Neuronal stem cell (in vitro differentiated cells): ENCODE measurements around the gene THOC6.
"Not testable (repeated sequence)": the region's sequence is repeated elsewhere in the genome, so short reads cannot be mapped to it uniquely, and the experiment has no call there.

Experiments used
- DNase-seq: peaks from one replicate; pipeline ENCODE4 v3.0.0-alpha.2; 2013; ENCODE audit warnings: low spot score
- H2AFZ ChIP-seq: one replicate; pipeline ENCODE4 v1.6.1; 2013; ENCODE audit warnings: mild to moderate bottlenecking, low read length, inconsistent platforms
- H2AK5ac ChIP-seq: 2 replicates; pipeline ENCODE4 v1.6.1; 2013; ENCODE audit warnings: low read depth, mild to moderate bottlenecking, inconsistent platforms, low read length, moderate library complexity, mixed read lengths
- H2BK120ac ChIP-seq: 2 replicates; pipeline ENCODE4 v1.6.1; 2013; ENCODE audit warnings: low read depth, mild to moderate bottlenecking, inconsistent platforms, low read length, moderate library complexity, mixed read lengths
- H2BK12ac ChIP-seq: one replicate; pipeline ENCODE4 v1.6.1; 2013; ENCODE audit warnings: low read length, inconsistent platforms
- H2BK15ac ChIP-seq: 2 replicates; pipeline ENCODE4 v1.6.1; 2013; ENCODE audit warnings: mild to moderate bottlenecking, low read length, inconsistent platforms, mixed read lengths
- H2BK5ac ChIP-seq: one replicate; pipeline ENCODE4 v1.6.1; 2013; ENCODE audit warnings: inconsistent platforms, mild to moderate bottlenecking, low read length, moderate library complexity
- H3K14ac ChIP-seq: one replicate; pipeline ENCODE4 v1.6.1; 2013; ENCODE audit warnings: low read length, inconsistent platforms
- H3K18ac ChIP-seq: 2 replicates; pipeline ENCODE4 v1.6.1; 2013; ENCODE audit warnings: low read length, inconsistent platforms
- H3K23ac ChIP-seq: 2 replicates; pipeline ENCODE4 v1.6.1; 2013; ENCODE audit warnings: low read depth, mild to moderate bottlenecking, mixed read lengths, low read length, inconsistent platforms; ENCODE audit not compliant: poor library complexity
- H3K27ac ChIP-seq: replicated peaks from 3 replicates; pipeline ENCODE4 v1.5.1; 2013; ENCODE audit warnings: low read length, inconsistent platforms
- H3K27me3 ChIP-seq, 3 experiments: 2 replicates each; pipeline ENCODE4 v1.6.1; 2013; ENCODE audit warnings: low read length in 3 of 3, mild to moderate bottlenecking in 2 of 3, inconsistent platforms in 1 of 3, low read depth in 1 of 3, mixed read lengths in 1 of 3, moderate library complexity in 1 of 3; ENCODE audit not compliant: control insufficient read depth in 3 of 3, insufficient read depth in 3 of 3
- H3K36me3 ChIP-seq, 2 donors: replicated peaks in 1 of 2; 2 replicates each; pipeline ENCODE4 v1.6.1; 2013; ENCODE audit warnings: low read length in 2 of 2; ENCODE audit not compliant: control insufficient read depth in 2 of 2, insufficient read depth in 2 of 2
- H3K4ac ChIP-seq: 2 replicates; pipeline ENCODE4 v1.6.1; 2013; ENCODE audit warnings: inconsistent platforms, mild to moderate bottlenecking, low read length, moderate library complexity
- H3K4me1 ChIP-seq, 2 donors: 1 replicate in 1 of 2; 2 replicates in 1 of 2; pipeline ENCODE4 v1.6.1; 2013; ENCODE audit warnings: low read length in 2 of 2, low read depth in 1 of 2; ENCODE audit not compliant: control insufficient read depth in 2 of 2, insufficient read depth in 1 of 2
- H3K4me2 ChIP-seq: one replicate; pipeline ENCODE4 v1.6.1; 2013; ENCODE audit warnings: mild to moderate bottlenecking, low read length, inconsistent platforms; ENCODE audit not compliant: insufficient read depth, poor library complexity, severe bottlenecking
- H3K4me3 ChIP-seq, 2 donors: 2 replicates each; pipeline ENCODE4 v1.5.1; 2013; ENCODE audit warnings: low read length in 2 of 2, mild to moderate bottlenecking in 2 of 2, inconsistent platforms in 1 of 2, moderate library complexity in 1 of 2
- H3K79me1 ChIP-seq: one replicate; pipeline ENCODE4 v1.6.1; 2013; ENCODE audit warnings: low read depth, mild to moderate bottlenecking, inconsistent platforms, low read length, moderate library complexity
- H3K9ac ChIP-seq: one replicate; pipeline ENCODE4 v1.6.1; 2013; ENCODE audit warnings: mild to moderate bottlenecking, low read depth, low read length, inconsistent platforms; ENCODE audit not compliant: poor library complexity
- H3K9me3 ChIP-seq, 2 donors: replicated peaks in 1 of 2; 2 replicates each; pipeline versions ENCODE3 to v1.6.1; 2013; ENCODE audit warnings: low read length in 2 of 2, mild to moderate bottlenecking in 2 of 2, inconsistent platforms in 1 of 2, low read depth in 1 of 2, mixed read lengths in 1 of 2, moderate library complexity in 1 of 2; ENCODE audit not compliant: control insufficient read depth in 2 of 2, insufficient read depth in 1 of 2
- H4K8ac ChIP-seq: one replicate; pipeline ENCODE4 v1.6.1; 2013; ENCODE audit warnings: low read depth, mild to moderate bottlenecking, inconsistent platforms, low read length, moderate library complexity
- H4K91ac ChIP-seq: one replicate; pipeline ENCODE4 v1.6.1; 2013; ENCODE audit warnings: low read length, low read depth, mild to moderate bottlenecking, inconsistent platforms; ENCODE audit not compliant: poor library complexity
- WGBS, 2 donors: extraction: QIAGEN DNeasy Blood & Tissue Kit; methylation state at CpG; one replicate each; pipeline ENCODE4 v1.1.7; 2013; ENCODE audit warnings: missing lambda C conversion rate in 2 of 2, mixed read lengths in 1 of 2; ENCODE audit not compliant: insufficient read length in 2 of 2, insufficient replicate concordance in 1 of 2; ENCODE audit errors: extremely low coverage in 2 of 2; 5-methylcytosine and 5-hydroxymethylcytosine counted together

Gene THOC6

GRCh38 chr16:3054965-3055733 is 31.3 kb downstream of the THOC6 start:
- DNase-seq, result no peak
- Histone ChIP-seq H3K27ac (no peak overlapping the region), H3K4ac (no peak overlapping the region), H3K27me3 (peaks cover 0 to 18% (median 0%) of the 10 kb centered on the region in 3 experiments), H4K91ac (no peak overlapping the region), H2BK15ac (no peak overlapping the region), H2BK120ac (no peak overlapping the region), H4K8ac (peak overlapping the region; percentile 17), H3K79me1 (peaks cover 1% of the 10 kb centered on the region), H3K9ac (no peak overlapping the region), H2BK12ac (no peak overlapping the region), H3K4me3 (no peak overlapping the region), H3K36me3 (peaks cover 7 to 12% of the 10 kb centered on the region in 2 donors), H3K4me2 (no peak overlapping the region), H3K14ac (no peak overlapping the region), H2AFZ (no peak overlapping the region), H3K18ac (no peak overlapping the region), H3K4me1 (peaks cover 5 to 7% of the 10 kb centered on the region in 2 donors), H2AK5ac (no peak overlapping the region), H2BK5ac (no peak overlapping the region), H3K23ac (no peak overlapping the region), H3K9me3 (peaks cover 0 to 2% of the 10 kb centered on the region in 2 donors)
- WGBS, 2 donors, result no CpG with 5 or more reads among the region's 17 CpGs

- H2BK12ac ChIP-seq, H2BK5ac ChIP-seq, DNase-seq, H2AFZ ChIP-seq, H2BK15ac ChIP-seq, H2AK5ac ChIP-seq, H3K4me1 ChIP-seq, H4K8ac ChIP-seq, H3K18ac ChIP-seq, H3K9me3 ChIP-seq, H2BK120ac ChIP-seq, H3K23ac ChIP-seq, H3K4me2 ChIP-seq, H3K27ac ChIP-seq, H3K14ac ChIP-seq, H3K79me1 ChIP-seq, H4K91ac ChIP-seq, H3K9ac ChIP-seq, H3K4me3 ChIP-seq, H3K4ac ChIP-seq: not testable (repeated sequence)
- Histone ChIP-seq H3K36me3 (peaks cover 7 to 12% of the 10 kb centered on the region in 2 donors), H3K27me3 (peaks cover 0 to 17% (median 0%) of the 10 kb centered on the region in 3 experiments)
- WGBS, 2 donors, result no CpG with 5 or more reads among the region's 9 CpGs
Observed at GRCh38 chr16:3055734-3056115, 31.9 kb downstream of the THOC6 start.

GRCh38 chr16:3056336-3057180 is 32.7 kb downstream of the THOC6 start:
- peaks cover 1% of the 10 kb centered on the region for H3K79me1 ChIP-seq
- no peak overlapping the region for H2BK15ac ChIP-seq
- WGBS, 2 donors, result no CpG with 5 or more reads among the region's 19 CpGs
- no peak overlapping the region for H3K14ac ChIP-seq
- no peak overlapping the region for H2BK120ac ChIP-seq
- no peak overlapping the region for H2BK5ac ChIP-seq
- peaks cover 0 to 13% (median 0%) of the 10 kb centered on the region in 3 experiments for H3K27me3 ChIP-seq
- H3K4me2 ChIP-seq, result no peak overlapping the region
- peaks cover 0 to 2% of the 10 kb centered on the region in 2 donors for H3K9me3 ChIP-seq
- no peak overlapping the region for H3K18ac ChIP-seq
- H3K27ac ChIP-seq, result no peak overlapping the region
- no peak overlapping the region for H2BK12ac ChIP-seq
- DNase-seq, result no peak
- no peak overlapping the region for H2AFZ ChIP-seq
- no peak overlapping the region for H3K4ac ChIP-seq
- no peak overlapping the region for H3K23ac ChIP-seq
- no peak overlapping the region for H2AK5ac ChIP-seq
- H3K4me3 ChIP-seq, result no peak overlapping the region
- peaks cover 7 to 12% of the 10 kb centered on the region in 2 donors for H3K36me3 ChIP-seq
- peak overlapping the region; percentile 38 for H3K9ac ChIP-seq
- no peak overlapping the region for H4K91ac ChIP-seq
- H4K8ac ChIP-seq, result no peak overlapping the region
- H3K4me1 ChIP-seq, result peaks cover 5 to 7% of the 10 kb centered on the region in 2 donors
